ENCODE data around the gene PPFIBP2. TPM values are rescaled to one million over a fixed set of nuclear protein-coding genes. Genes with fewer than 3 reads are reported as not detected.

Gene PPFIBP2
- total RNA-seq, 1 donor from 2014 or later: 9.0 TPM

- intact Hi-C loops (cut with micrococcal nuclease): loop anchor here (5.0 to 10.0 kb wide), 2 partner anchors 62 to 100 kb away; partner anchors contain the start of genes CYB5R2 and PPFIBP2
Measured at GRCh38 chr11:7574491-7575130, 60.8 kb downstream of the PPFIBP2 start.

GRCh38 chr11:7575841-7576725, 62.3 kb downstream of the PPFIBP2 start:
- intact Hi-C loops (cut with micrococcal nuclease): loop anchor here (5.0 to 10.0 kb wide), 2 partner anchors 64 to 99 kb away; partner anchors contain the start of genes CYB5R2 and PPFIBP2

- intact Hi-C loops (cut with micrococcal nuclease): loop anchor here (5.0 to 10.0 kb wide), 2 partner anchors 65 to 98 kb away; partner anchors contain the start of genes CYB5R2 and PPFIBP2
Measured at GRCh38 chr11:7576726-7577290, 63.0 kb downstream of the PPFIBP2 start.

- intact Hi-C loops (cut with micrococcal nuclease): loop anchor here (5.0 to 10.0 kb wide), 2 partner anchors 65 to 97 kb away; partner anchors contain the start of genes CYB5R2 and PPFIBP2
Measured at GRCh38 chr11:7577291-7578190, 63.7 kb downstream of the PPFIBP2 start.

GRCh38 chr11:7578276-7578955, 64.6 kb downstream of the PPFIBP2 start:
- intact Hi-C loops (cut with micrococcal nuclease): loop anchor here (5.0 to 10.0 kb wide), 2 partner anchors 66 to 96 kb away; partner anchors contain the start of genes CYB5R2 and PPFIBP2

GRCh38 chr11:7579361-7579791, 65.6 kb downstream of the PPFIBP2 start:
- intact Hi-C loops (cut with micrococcal nuclease): loop anchor here (5.0 to 10.0 kb wide), 2 partner anchors 67 to 95 kb away; partner anchors contain the start of genes CYB5R2 and PPFIBP2

GRCh38 chr11:7581021-7581590, 67.3 kb downstream of the PPFIBP2 start:
- intact Hi-C loops (cut with micrococcal nuclease): no loop called here

- intact Hi-C loops (cut with micrococcal nuclease): no loop called here
Measured at GRCh38 chr11:7582338-7582985, 68.7 kb downstream of the PPFIBP2 start.

GRCh38 chr11:7583248-7583647, 69.4 kb downstream of the PPFIBP2 start:
- intact Hi-C loops (cut with micrococcal nuclease): no loop called here

- intact Hi-C loops (cut with micrococcal nuclease): no loop called here
Measured at GRCh38 chr11:7584910-7585309, 71.1 kb downstream of the PPFIBP2 start.

- intact Hi-C loops (cut with micrococcal nuclease): no loop called here
Measured at GRCh38 chr11:7585816-7586215, 72.0 kb downstream of the PPFIBP2 start.

- intact Hi-C loops (cut with micrococcal nuclease): no loop called here
Measured at GRCh38 chr11:7586376-7586775, 72.6 kb downstream of the PPFIBP2 start.

GRCh38 chr11:7587712-7588111, 73.9 kb downstream of the PPFIBP2 start:
- intact Hi-C loops (cut with micrococcal nuclease): no loop called here

GRCh38 chr11:7589861-7590260, 76.1 kb downstream of the PPFIBP2 start:
- intact Hi-C loops (cut with micrococcal nuclease): no loop called here

- intact Hi-C loops (cut with micrococcal nuclease): no loop called here
Measured at GRCh38 chr11:7590529-7590928, 76.7 kb downstream of the PPFIBP2 start.

GRCh38 chr11:7591107-7591894, 77.5 kb downstream of the PPFIBP2 start:
- intact Hi-C loops (cut with micrococcal nuclease): no loop called here

GRCh38 chr11:7591987-7592386, 78.2 kb downstream of the PPFIBP2 start:
- intact Hi-C loops (cut with micrococcal nuclease): no loop called here

- intact Hi-C loops (cut with micrococcal nuclease): no loop called here
Measured at GRCh38 chr11:7592711-7593110, 78.9 kb downstream of the PPFIBP2 start.

All from T-helper 2 cell treated with Interferon-gamma antibody and Interleukin-4, amounts not matched to agents 100 ng/mL and 5 ng/mL, for 36 hours (primary cell).